GM19324 (cell line): ENCODE results near the gene ETV5.
"Not testable (repeated sequence)": the region's sequence is repeated elsewhere in the genome, so short reads cannot be mapped to it uniquely, and the experiment has no call there.

Experiments used
- ATAC-seq: cut with Tn5 transposase; IDR thresholded peaks from one replicate; pipeline ENCODE4 v1.9.1; 2021; ENCODE audit warnings: mild to moderate bottlenecking, moderate library complexity; ENCODE audit not compliant: unreplicated experiment, low FRiP score

Gene ETV5

DNA sequence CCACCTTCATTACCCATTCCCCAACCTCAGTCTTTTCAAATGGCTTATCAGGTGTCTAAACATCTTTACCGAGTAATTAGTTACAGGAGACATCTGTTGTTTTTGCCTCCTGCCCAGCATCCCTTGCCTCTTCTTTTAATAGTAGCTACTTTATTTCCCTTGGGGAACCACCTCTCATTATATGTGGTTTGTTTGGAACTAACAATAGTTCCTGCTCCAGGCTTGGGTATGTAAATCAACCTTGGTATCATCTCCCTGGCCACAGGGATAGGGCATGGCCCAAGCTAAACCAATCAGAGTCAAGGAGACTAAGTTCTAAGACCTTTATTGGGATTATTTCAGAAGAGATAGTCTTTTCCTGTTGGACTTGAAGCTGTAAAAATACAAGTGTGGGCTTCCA, 76.6 kb downstream of the ETV5 start:
- ATAC-seq: no peak

- not testable (repeated sequence) for ATAC-seq
Measured at GRCh38 chr3:186025993-186026392, 82.9 kb downstream of the ETV5 start.

DNA sequence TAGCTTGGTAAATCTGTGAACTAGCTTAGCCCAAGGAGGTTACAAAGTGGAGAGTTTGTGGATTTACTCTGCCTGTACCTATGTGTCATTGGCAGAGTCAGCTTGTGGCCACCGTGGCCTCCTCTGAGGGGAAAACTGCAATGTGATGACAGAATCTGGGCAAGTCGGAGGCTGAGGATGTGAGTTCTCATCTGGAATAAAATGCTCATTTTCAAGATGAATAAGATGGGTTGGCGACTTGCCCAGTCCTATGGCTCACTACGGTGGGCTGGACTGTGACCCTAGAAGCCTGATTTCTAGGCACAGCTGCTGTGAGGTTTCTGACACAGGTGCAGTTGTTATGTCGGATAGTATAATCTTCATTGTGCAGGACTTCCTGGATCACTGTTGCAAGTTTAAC, 83.7 kb downstream of the ETV5 start:
- no peak for ATAC-seq

DNA sequence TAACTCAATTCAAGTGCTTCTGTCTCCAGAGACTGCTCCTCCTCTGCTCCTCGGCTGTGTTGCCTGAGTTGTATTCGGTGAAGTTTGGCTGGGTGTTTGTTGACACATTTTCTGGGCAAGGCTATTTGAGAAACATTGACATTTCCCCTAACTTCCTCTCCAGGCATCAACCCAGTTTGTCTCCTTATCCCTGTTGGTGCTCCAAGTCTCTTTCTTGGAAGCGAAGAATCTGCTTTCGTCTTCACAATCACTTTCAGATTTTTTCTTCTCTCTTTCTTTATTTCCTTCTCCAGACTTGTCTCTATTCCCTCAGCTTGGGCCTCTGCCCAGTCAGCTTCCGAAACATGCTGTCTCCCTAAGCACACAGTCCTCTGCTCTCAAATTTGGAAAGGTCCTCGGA, 84.7 kb downstream of the ETV5 start:
- ATAC-seq: no peak

DNA sequence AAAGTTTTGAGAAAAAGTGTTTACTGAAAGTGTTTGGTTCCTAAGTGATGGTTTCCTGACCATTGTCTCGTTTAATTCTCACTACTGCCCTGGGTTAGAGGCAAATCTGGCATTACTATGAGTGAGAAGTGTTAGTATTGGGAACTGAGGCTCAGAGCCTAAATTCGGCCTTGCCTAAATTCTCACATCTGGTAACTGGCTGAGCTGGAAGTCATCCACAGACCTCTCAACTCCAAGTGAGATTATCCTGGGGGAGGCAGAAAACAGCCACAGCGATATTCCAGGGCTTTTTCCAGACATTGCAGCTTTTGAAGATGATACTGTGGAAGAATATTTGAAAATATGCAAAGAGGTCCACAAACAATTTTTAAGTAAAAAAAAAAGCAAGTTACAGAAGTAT, 86.0 kb downstream of the ETV5 start:
- no peak for ATAC-seq

DNA sequence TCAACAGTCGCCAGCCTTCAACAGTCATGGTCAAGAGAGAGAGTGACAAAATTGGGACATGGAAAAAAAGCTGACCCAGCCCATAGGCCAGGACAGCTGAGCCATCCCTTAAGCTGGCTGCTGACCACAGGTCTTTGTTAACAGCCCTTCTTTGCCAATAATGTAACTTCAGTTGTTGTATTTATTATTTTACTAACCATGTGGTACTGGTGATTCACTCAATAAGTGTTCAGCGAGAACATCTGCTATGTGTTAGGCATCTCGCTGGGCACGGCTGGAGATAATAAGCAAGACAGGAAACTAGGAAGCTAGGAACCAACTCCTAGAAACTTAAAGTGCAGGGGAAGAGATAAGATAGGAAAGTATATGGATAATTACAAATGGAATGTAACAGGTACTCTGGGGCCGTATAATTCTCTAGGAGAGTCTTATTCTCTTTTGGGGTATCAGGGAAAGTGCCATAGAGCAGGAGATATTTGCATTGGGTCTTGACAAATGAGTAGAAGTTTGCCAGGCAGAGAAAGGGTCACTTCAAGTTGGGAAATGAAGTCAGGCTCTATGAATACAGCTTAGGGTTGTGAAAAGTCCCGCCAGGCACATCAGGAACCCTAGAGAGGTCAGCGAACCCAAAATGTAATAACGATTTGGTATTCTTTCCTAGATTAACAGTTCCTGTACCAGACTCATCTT, 87.1 kb downstream of the ETV5 start:
- ATAC-seq: no peak

DNA sequence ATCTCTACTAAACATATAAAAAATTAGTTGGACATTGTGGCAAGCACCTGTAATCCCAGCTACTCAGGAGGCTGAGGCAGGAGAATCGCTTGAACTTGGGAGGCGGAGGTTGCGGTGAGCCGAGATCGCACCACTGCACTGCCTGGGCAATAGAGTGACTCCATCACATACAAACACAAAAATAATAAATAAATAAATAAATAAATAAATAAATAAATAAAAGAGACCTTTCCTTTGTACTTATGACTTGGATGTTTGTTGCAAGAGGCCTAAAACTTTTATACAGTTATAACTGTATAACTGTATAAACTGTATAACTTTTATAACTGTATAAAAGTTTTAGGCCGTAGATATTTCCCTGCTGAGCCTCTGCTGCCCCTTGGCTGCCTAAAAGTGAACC, 87.6 kb downstream of the ETV5 start:
- ATAC-seq: not testable (repeated sequence)

DNA sequence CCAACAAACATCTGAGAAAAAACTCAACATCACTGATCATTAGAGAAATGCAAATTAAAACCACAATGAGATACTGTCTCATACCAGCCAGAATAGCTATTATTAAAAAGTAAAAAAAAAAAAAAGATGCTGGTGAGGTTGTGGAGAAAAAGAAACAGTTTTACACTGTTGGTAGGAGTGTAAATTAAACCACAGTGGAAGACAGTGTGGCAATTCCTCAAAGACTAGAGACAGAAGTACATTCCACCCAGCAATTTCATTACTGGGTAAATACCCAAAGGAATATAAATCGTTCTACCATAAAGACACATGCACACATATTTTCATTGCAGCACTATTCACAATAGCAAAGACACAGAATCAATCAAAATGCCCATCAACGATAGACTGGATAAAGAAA, 89.6 kb downstream of the ETV5 start:
- ATAC-seq: not testable (repeated sequence)

GRCh38 chr3:186014866-186015265, 94.0 kb downstream of the ETV5 start:
- ATAC-seq: no peak

- no peak for ATAC-seq
Measured at GRCh38 chr3:186013312-186013711, 95.6 kb downstream of the ETV5 start.

- ATAC-seq: no peak
Measured at GRCh38 chr3:186012137-186012536, 96.8 kb downstream of the ETV5 start.

DNA sequence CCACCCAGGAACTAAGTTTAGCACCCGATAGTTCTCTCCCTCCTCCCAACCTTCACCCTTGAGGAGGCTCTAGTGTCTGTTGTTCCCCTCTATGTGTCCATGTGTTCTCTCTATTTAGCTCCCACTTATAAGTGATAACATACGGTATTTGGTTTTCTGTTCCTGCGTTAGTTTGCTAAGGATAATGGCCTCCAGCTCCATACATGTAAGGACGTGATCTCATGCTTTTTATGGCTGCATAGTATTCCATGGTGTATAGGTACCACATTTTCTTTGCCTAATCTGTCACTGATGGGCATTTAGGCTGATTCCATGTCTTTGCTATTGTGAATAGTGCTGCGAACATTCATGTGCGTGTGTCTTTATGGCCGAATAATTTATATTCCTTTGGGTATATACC, 104.2 kb downstream of the ETV5 start:
- no peak for ATAC-seq

GRCh38 chr3:186004209-186004608, 104.7 kb downstream of the ETV5 start:
- no peak for ATAC-seq

GRCh38 chr3:186003610-186004009, 105.3 kb downstream of the ETV5 start:
- ATAC-seq: no peak

DNA sequence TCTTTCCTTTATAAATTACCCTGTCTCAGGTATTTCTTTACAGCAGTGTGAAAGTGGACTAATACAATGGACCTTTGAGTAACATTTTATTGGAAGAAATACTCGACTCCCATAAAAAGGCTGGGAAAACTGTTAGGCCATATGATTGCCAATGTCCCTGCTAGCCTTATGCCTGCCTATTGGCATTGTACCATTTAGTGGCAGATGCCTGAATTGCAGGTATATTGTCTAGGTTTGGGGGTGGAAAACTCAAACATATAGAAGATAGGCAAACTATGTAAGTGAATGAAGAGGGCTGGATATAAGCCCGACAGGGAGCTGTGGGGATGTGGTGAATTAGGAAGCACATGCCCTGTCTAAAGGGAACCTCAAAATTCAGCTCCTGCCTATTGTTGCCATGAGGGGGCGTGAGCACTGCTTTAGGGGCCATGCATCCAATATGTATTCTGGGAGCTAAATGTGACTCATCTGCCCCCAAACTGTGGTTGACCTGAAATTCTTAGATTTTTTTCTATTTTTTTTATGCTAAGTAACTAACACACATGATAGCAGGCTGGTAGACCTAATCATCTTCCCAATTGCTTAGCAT, 105.9 kb downstream of the ETV5 start:
- ATAC-seq: no peak

GRCh38 chr3:186001842-186002241, 107.0 kb downstream of the ETV5 start:
- ATAC-seq: no peak

- no peak for ATAC-seq
Measured at GRCh38 chr3:185999221-185999620, 109.7 kb downstream of the ETV5 start.

DNA sequence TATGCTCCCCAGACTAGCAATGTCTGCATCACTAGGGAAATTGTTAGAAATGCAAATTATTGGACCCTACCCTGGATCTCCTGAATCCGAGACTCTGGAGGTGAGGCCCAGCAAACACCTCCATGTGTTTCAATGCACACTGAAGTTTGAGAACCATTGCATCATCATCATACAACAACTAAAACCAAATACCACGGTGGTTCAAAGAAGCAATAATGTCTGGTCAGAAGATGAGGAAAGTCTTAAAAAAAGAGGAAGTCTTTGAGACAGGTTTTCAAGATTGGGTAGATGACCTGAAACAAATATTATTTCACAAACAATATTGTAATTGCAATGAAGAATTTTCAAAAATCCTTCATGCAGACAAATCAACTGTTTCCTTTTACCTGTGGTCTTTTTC, 110.8 kb downstream of the ETV5 start:
- no peak for ATAC-seq

DNA sequence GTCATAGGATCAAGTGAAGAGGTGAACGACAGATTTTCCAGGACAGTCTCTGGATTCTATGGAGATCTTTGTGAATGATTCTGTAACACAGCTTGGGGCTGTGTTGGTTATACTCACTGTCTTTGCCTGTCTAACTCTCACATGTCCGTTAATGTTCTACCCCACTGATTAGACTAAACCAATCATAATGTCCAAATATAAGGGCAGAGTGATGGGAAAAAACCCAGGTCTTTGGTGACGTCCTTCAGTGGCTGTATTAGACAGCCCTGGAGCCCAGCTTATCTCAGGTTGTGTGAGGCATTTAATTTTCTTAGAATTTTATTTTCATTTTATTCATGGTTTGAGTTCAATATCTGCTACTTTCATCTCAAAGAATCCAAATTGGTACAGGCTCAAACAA, 111.8 kb downstream of the ETV5 start:
- ATAC-seq: no peak
